ENCODE results near the gene LRP6. TPM values are rescaled to one million over a fixed set of nuclear protein-coding genes. Genes with fewer than 3 reads are reported as not detected.

The LRP6 gene
- total RNA-seq, 1 experiment from 2014 or later = 62.4 TPM

GRCh38 chr12:12167847-12168246, 99.0 kb downstream of the LRP6 start:
- H3K79me1 ChIP-seq (ENCODE audit: insufficient read depth, low read depth, low read length, poor library complexity, severe bottlenecking) = no peaks in the 10 kb centered on the region
- no peaks in the 10 kb centered on the region for H3K79me2 ChIP-seq (ENCODE audit: insufficient read depth, low read length)
- H3K36me3 Mint-ChIP-seq (ENCODE audit: insufficient read depth in 1 of 3, low read depth in 3 of 3) = peaks cover 9 to 27% (median 21%) of the 10 kb centered on the region in 3 experiments; a peak in 6 of 7 replicates
- peaks cover 0 to 4% of the 10 kb centered on the region in 2 experiments; a peak in 1 of 4 replicates for H3K4me1 Mint-ChIP-seq
- TF ChIP-seq CTCF (conservative IDR thresholded peaks at IDR 0.05) = no peak
- H3K4me1 ChIP-seq (ENCODE audit: insufficient read depth, low read length) = no peaks in the 10 kb centered on the region
- no peak overlapping the region for H3K27ac ChIP-seq (ENCODE audit: insufficient read length, low read depth, low read length)
- no peak overlapping the region for H3K4me2 ChIP-seq (ENCODE audit: insufficient read depth, insufficient read length, low read length)
- no peak overlapping the region for H3K18ac ChIP-seq (ENCODE audit: insufficient read length, low read depth, low read length)
- H3K4ac ChIP-seq (ENCODE audit: low read depth, low read length) = no peak overlapping the region
- H3K9me3 ChIP-seq (ENCODE audit: control insufficient read depth, low read depth, low read length) = no peaks in the 10 kb centered on the region
- H3K23me2 ChIP-seq (ENCODE audit: insufficient read length, low read depth, low read length, poor library complexity, severe bottlenecking) = no peaks in the 10 kb centered on the region
- H3K9me3 Mint-ChIP-seq = no peaks in the 10 kb centered on the region
- peak overlapping the region in 1 of 3 experiments; percentile 53; a peak in 2 of 7 replicates for H3K27ac Mint-ChIP-seq
- H2BK15ac ChIP-seq (ENCODE audit: low read depth, low read length) = no peak overlapping the region
- H3K56ac ChIP-seq (ENCODE audit: insufficient read length, low read depth, low read length) = no peak overlapping the region
- H4K20me1 ChIP-seq (ENCODE audit: control insufficient read depth, insufficient read depth, insufficient read length) = no peaks in the 10 kb centered on the region
- H2AK5ac ChIP-seq (ENCODE audit: insufficient read length, low read length) = no peak overlapping the region
- H4K5ac ChIP-seq (ENCODE audit: insufficient read length, low read depth, low read length) = no peak overlapping the region
- no peak overlapping the region for H3T11ph ChIP-seq (ENCODE audit: low read length)
- no peak overlapping the region for H3K4me3 Mint-ChIP-seq
- no peak overlapping the region for H2BK12ac ChIP-seq (ENCODE audit: insufficient read length, low read depth, low read length)
- H2BK5ac ChIP-seq (ENCODE audit: insufficient read length, low read length) = no peak overlapping the region
- no peak overlapping the region for H4K8ac ChIP-seq (replicated peaks; ENCODE audit: insufficient read length, low read depth, low read length)
- no peak overlapping the region for H2BK120ac ChIP-seq (ENCODE audit: low read depth, low read length, poor library complexity, severe bottlenecking)
- no peaks in the 10 kb centered on the region for H3K27me3 ChIP-seq (ENCODE audit: insufficient read depth, low read length)
- no peak overlapping the region for H4K91ac ChIP-seq (ENCODE audit: insufficient read length, low read depth, low read length)
- no peaks in the 10 kb centered on the region for H3K27me3 Mint-ChIP-seq (ENCODE audit: low read depth)
- H3K14ac ChIP-seq (ENCODE audit: insufficient read depth, low read length) = no peak overlapping the region
- WGBS (ENCODE audit: extremely low coverage, insufficient read length, low lambda C conversion rate) = no CpG with 5 or more reads among the region's 1 CpG
- H3K23ac ChIP-seq (ENCODE audit: insufficient read length, low read depth, low read length) = no peak overlapping the region
- no peak for DNase-seq
- no peak overlapping the region for H3K9ac ChIP-seq (ENCODE audit: extremely low read depth, insufficient read length, low read length)
- H2AFZ ChIP-seq (ENCODE audit: low read length) = no peak overlapping the region
- no peak overlapping the region for H2BK20ac ChIP-seq (ENCODE audit: low read depth, low read length, poor library complexity, severe bottlenecking)
